K562 (cell line): ENCODE measurements around the gene ENKUR. TPM values are rescaled to one million over a fixed set of nuclear protein-coding genes. Genes with fewer than 3 reads are reported as not detected.

Source experiments
- ATAC-seq: fragments of 200-7000 bp; cut with Tn5 transposase; 3 replicates; pipeline ENCODE4 v1.9.1; 2020; ENCODE audit warnings: moderate library complexity
- BruUV-seq: library from RNA; stranded (reverse); fragments of 400-500 nt; replicated peaks from 2 replicates; lab custom pipeline; 2021; lab: Mats Ljungman, UMichigan
- CTCF ChIA-PET: fragments of 300-600 bp; formaldehyde crosslinking; extraction: SDS; loops from one replicate; lab custom pipeline; 2021; ENCODE audit warnings: low intra/inter-chr PET ratio; lab: Yijun Ruan, JAX
- POLR2A ChIA-PET: fragments of 300-600, 350-650 bp; sonication (Branson Sonifier 250); formaldehyde crosslinking; extraction: SDS; loops from one replicate; lab custom pipeline; 2021; ENCODE audit warnings: antibody characterized with exemption, inconsistent platforms; lab: Yijun Ruan, JAX
- DNase-seq, 4 experiments: peaks; one replicate each; pipeline versions ENCODE4 v3.0.0 to v3.0.0-alpha.2; 2011 to 2018; ENCODE audit warnings: low spot score in 3 of 4, mixed read lengths in 3 of 4; ENCODE audit errors: extremely low read depth in 1 of 4
- FAIRE-seq: peaks from 2 replicates; lab custom pipeline; 2011; peaks lifted over from hg19 to GRCh38; lab: Jason Lieb, UNC
- H2AFZ ChIP-seq: 2 replicates; pipeline ENCODE4 v1.6.0; 2011; ENCODE audit warnings: low read depth, low read length, control low read depth, inconsistent platforms
- H3K27ac ChIP-seq: fragments of 200-600 bp; 3 replicates; pipeline ENCODE4 v1.8.0; 2011; ENCODE audit warnings: low read depth, mild to moderate bottlenecking, control low read depth, inconsistent platforms, low read length, moderate library complexity, mixed read lengths; ENCODE audit errors: extremely low read depth
- H3K27me3 ChIP-seq, 2 experiments: fragments of 300-600 bp in 1 of 2; 2 replicates in 1 of 2; 3 replicates in 1 of 2; pipeline versions ENCODE4 v1.6.0 to v1.8.0; 2011; ENCODE audit warnings: inconsistent platforms in 2 of 2, low read length in 2 of 2, mild to moderate bottlenecking in 1 of 2, mixed read lengths in 1 of 2, moderate library complexity in 1 of 2; ENCODE audit not compliant: control insufficient read depth in 2 of 2, insufficient read depth in 2 of 2
- H3K36me3 ChIP-seq: fragments of 300-600 bp; 3 replicates; pipeline ENCODE4 v1.8.0; 2011; ENCODE audit warnings: mild to moderate bottlenecking, low read length, inconsistent platforms; ENCODE audit not compliant: control insufficient read depth, insufficient read depth
- H3K4me1 ChIP-seq, 2 experiments: fragments of 200-600 bp in 1 of 2; replicated peaks in 1 of 2; 2 replicates in 1 of 2; 3 replicates in 1 of 2; pipeline versions ENCODE4 v1.5.1 to v1.8.0; 2011; ENCODE audit warnings: inconsistent platforms in 2 of 2, low read length in 2 of 2, mild to moderate bottlenecking in 1 of 2, mixed read lengths in 1 of 2, moderate library complexity in 1 of 2; ENCODE audit not compliant: control insufficient read depth in 2 of 2, insufficient read depth in 2 of 2
- H3K4me2 ChIP-seq: 2 replicates; pipeline ENCODE4 v1.6.1; 2011; ENCODE audit warnings: low read length, control low read depth, inconsistent platforms, mixed read lengths; ENCODE audit not compliant: insufficient read depth
- H3K4me3 ChIP-seq: fragments of 200-600 bp; sonication (generic), shearing (Covaris generic); 2 replicates; pipeline ENCODE4 v1.5.1; 2016; ENCODE audit warnings: control low read depth, inconsistent platforms
- H3K79me2 ChIP-seq: fragments of 200-600 bp; 3 replicates; pipeline ENCODE4 v1.8.0; 2011; ENCODE audit warnings: low read length, inconsistent platforms; ENCODE audit not compliant: control insufficient read depth, insufficient read depth
- H3K9ac ChIP-seq, 2 experiments: 2 replicates each; pipeline versions ENCODE4 v1.6.0 to v1.6.1; 2011; ENCODE audit warnings: low read depth in 2 of 2, low read length in 2 of 2, control low read depth in 1 of 2, inconsistent platforms in 1 of 2, mild to moderate bottlenecking in 1 of 2, mixed read lengths in 1 of 2; ENCODE audit not compliant: insufficient read depth in 1 of 2
- H3K9me1 ChIP-seq: one replicate; pipeline ENCODE4 v1.6.0; 2011; ENCODE audit warnings: inconsistent platforms, mild to moderate bottlenecking, low read length, moderate library complexity; ENCODE audit not compliant: control insufficient read depth, insufficient read depth
- H3K9me3 ChIP-seq: replicated peaks from 2 replicates; pipeline ENCODE4 v1.5.1; 2011; ENCODE audit warnings: low read depth, low read length, inconsistent platforms; ENCODE audit not compliant: control insufficient read depth, insufficient read depth
- H4K20me1 ChIP-seq: replicated peaks from 2 replicates; pipeline ENCODE4 v1.6.1; 2011; ENCODE audit warnings: low read length, inconsistent platforms, mixed read lengths; ENCODE audit not compliant: control insufficient read depth, insufficient read depth
- BRCA1 ChIP-seq, 2 experiments: fragments of 450-650 bp in 1 of 2; sonication (generic) in 1 of 2; formaldehyde crosslinking in 1 of 2; IDR thresholded peaks; 2 replicates each; pipeline versions ENCODE4 v1.5.0 to v1.6.1; 2017 to 2020; ENCODE audit warnings: mild to moderate bottlenecking in 1 of 2, missing genetic modification reagents in 1 of 2
- BRD9 ChIP-seq: fragments of 450-650 bp; IDR thresholded peaks from 2 replicates; pipeline ENCODE4 v1.6.1; 2018; ENCODE audit warnings: low read depth; ENCODE audit not compliant: partially characterized antibody
- E2F6 ChIP-seq, 2 experiments: IDR thresholded peaks; 2 replicates each; pipeline ENCODE4 v1.6.1; 2011; ENCODE audit warnings: borderline replicate concordance in 1 of 2, control low read depth in 1 of 2, low read depth in 1 of 2, low read length in 1 of 2, mild to moderate bottlenecking in 1 of 2, mixed read lengths in 1 of 2, moderate library complexity in 1 of 2; ENCODE audit not compliant: insufficient read depth in 1 of 2, insufficient read length in 1 of 2, poor library complexity in 1 of 2, severe bottlenecking in 1 of 2; ENCODE audit errors: extremely low read depth in 1 of 2
- MAFK ChIP-seq: IDR thresholded peaks from 2 replicates; pipeline ENCODE4 v1.6.1; 2011; ENCODE audit warnings: low read length, improper control_type of control experiment
- MAX ChIP-seq: sonication (generic); formaldehyde crosslinking; IDR thresholded peaks from 2 replicates; pipeline ENCODE4 v1.9.0; 2022; ENCODE audit warnings: mild to moderate bottlenecking, missing genetic modification reagents
- MBD2 ChIP-seq: sonication (generic); IDR thresholded peaks from 2 replicates; pipeline ENCODE4 v1.6.1; 2016; ENCODE audit warnings: low read depth, borderline replicate concordance
- MED1 ChIP-seq: sonication (generic); formaldehyde crosslinking; IDR thresholded peaks from 2 replicates; pipeline ENCODE4 v1.8.1; 2023; ENCODE audit warnings: missing genetic modification reagents, borderline replicate concordance
- NCOA4 ChIP-seq: fragments of 450-650 bp; IDR thresholded peaks from 2 replicates; pipeline ENCODE4 v1.6.1; 2018; ENCODE audit warnings: mild to moderate bottlenecking; ENCODE audit not compliant: partially characterized antibody
- PCBP2 ChIP-seq: fragments of 200-400 bp; formaldehyde crosslinking; IDR thresholded peaks from 2 replicates; pipeline ENCODE4 v1.6.1; 2018; ENCODE audit warnings: low read length, low read depth, mild to moderate bottlenecking, moderate library complexity; ENCODE audit not compliant: poor library complexity, severe bottlenecking
- PTBP1 ChIP-seq: fragments of 200-400 bp; formaldehyde crosslinking; IDR thresholded peaks from 2 replicates; pipeline ENCODE4 v1.6.1; 2017; ENCODE audit warnings: low read depth, low read length
- PYGO2 ChIP-seq: fragments of 450-650 bp; IDR thresholded peaks from 2 replicates; pipeline ENCODE4 v1.6.1; 2016; ENCODE audit warnings: mild to moderate bottlenecking, missing genetic modification characterization, moderate library complexity, missing compliant biosample characterization
- TARDBP ChIP-seq: fragments of 450-650 bp; IDR thresholded peaks from 2 replicates; pipeline ENCODE4 v1.6.1; 2016
- ZEB2 ChIP-seq: fragments of 450-650 bp; IDR thresholded peaks from 2 replicates; pipeline ENCODE4 v1.6.1; 2016
- ZNF24 ChIP-seq: fragments of 450-650 bp; IDR thresholded peaks from 2 replicates; pipeline ENCODE4 v1.6.1; 2016
- ZSCAN29 ChIP-seq: fragments of 450-650 bp; IDR thresholded peaks from 2 replicates; pipeline ENCODE4 v1.6.1; 2017
- WGBS: fragments of 100-300 bp; shearing (Covaris generic); methylation state at CpG from one replicate; pipeline ENCODE4 v1.1.6; 2016; ENCODE audit warnings: low coverage, mixed read lengths; ENCODE audit not compliant: insufficient coverage; ENCODE audit errors: missing lambda C conversion rate; 5-methylcytosine and 5-hydroxymethylcytosine counted together
- in situ Hi-C: fragments of 300-500 bp; cut with MboI; formaldehyde crosslinking; loops from 4 replicates; pipeline ENCODE4 v1.15.0; 2018; ENCODE audit warnings: inconsistent platforms, mixed read lengths
- intact Hi-C: fragments of 100-400 bp; cut with micrococcal nuclease; formaldehyde crosslinking; loops from 2 replicates; pipeline ENCODE4 v1.14.2; 2022
- polyA plus RNA-seq, 8 experiments: library from polyadenylated mRNA; depleted of rRNA in 4 of 8; stranded (reverse) in 5 of 8; unstranded in 3 of 8; fragments of >200 nt; fragmentation: Nextera tagmentation in 2 of 8; fragmentation: Illumina TruSeq in 1 of 8; extraction: Ambion mirVana in 2 of 8; extraction: Trizol in 1 of 8; gene quantifications; 2 replicates each; pipeline versions ENCODE4 v1.2.1 to v1.2.3, GENCODE V29; 2011 to 2014; ENCODE audit warnings: inconsistent platforms in 1 of 8, missing spikeins in 1 of 8
- total RNA-seq, 7 experiments: library from RNA; depleted of rRNA in 6 of 7; stranded (reverse); fragments of >200 nt in 6 of 7; fragmentation: Illumina TruSeq in 2 of 7; extraction: Trizol in 2 of 7; gene quantifications; 2 replicates each; pipeline versions ENCODE4 v1.2.1 to v1.2.3, GENCODE V29; 2011 to 2021; ENCODE audit warnings: low replicate concordance in 1 of 7

Gene ENKUR
- total and polyA plus RNA-seq, 9 of the 15 experiments (the other 6 are each of a cell fraction or from before 2014, with no cell fraction given) = 0.06 to 0.46 (median 0.20) TPM

- Histone ChIP-seq H3K79me2 (no peaks in the 10 kb centered on the region), H3K27ac (no peak overlapping the region), H3K9me3 (peaks cover 5% of the 10 kb centered on the region), H3K36me3 (no peaks in the 10 kb centered on the region), H3K4me3 (no peak overlapping the region), H3K27me3 (no peaks in the 10 kb centered on the region), H2AFZ (no peak overlapping the region), H3K4me1 (peaks cover 7 to 18% of the 10 kb centered on the region in 2 experiments; a peak in 4 of 5 replicates), H3K4me2 (no peak overlapping the region), H4K20me1 (no peaks in the 10 kb centered on the region), H3K9me1 (no peaks in the 10 kb centered on the region), H3K9ac (no peak overlapping the region)
- ATAC-seq = no peak
- in situ Hi-C loops (no loop called here), intact Hi-C loops (no loop called here)
- no peak for DNase-seq
- WGBS = 74% methylated on average over 2 of the region's 2 CpGs
- BruUV-seq = no TSS peak
- CTCF ChIA-PET = no interaction called here
- POLR2A ChIA-PET = no interaction called here
- TF ChIP-seq ZSCAN29 (no peak), NCOA4 (no peak), ZNF24 (no peak), MAX (no peak), BRCA1 (IDR thresholded peaks at IDR 0.05) (no peak), BRCA1 (CRISPR knock-in tag; IDR thresholded peaks at IDR 0.05) (no peak), PCBP2 (no peak), ZEB2 (no peak), PYGO2 (tag) (no peak), BRD9 (no peak), TARDBP (no peak), PTBP1 (no peak), MAFK (no peak), MBD2 (no peak), MED1 (CRISPR knock-in tag) (no peak), E2F6 (IDR thresholded peaks at IDR 0.05; ENCODE audit: borderline replicate concordance in 1 of 2, extremely low read depth in 1 of 2, insufficient read depth in 1 of 2, insufficient read length in 1 of 2, low read depth in 1 of 2, low read length in 1 of 2, poor library complexity in 1 of 2, severe bottlenecking in 1 of 2) (no peak)
- FAIRE-seq = no peak
Observed at GRCh38 chr10:25049966-25050365, 34.0 kb upstream of the ENKUR start.
